OCI-LY3 (cell line): ENCODE data around the gene OSBPL9.

Experiments
- EZH2phosphoT487 ChIP-seq: fragments of 200-600 bp; shearing (Covaris generic); IDR thresholded peaks from 2 replicates; pipeline ENCODE4 v1.6.1; 2018; ENCODE audit warnings: antibody characterized with exemption, mixed run types, low read depth
- TF ChIP-seq, protein P1 (sequence below): fragments of 200-600, 300-600 bp; sonication (generic); IDR thresholded peaks from 2 replicates; pipeline ENCODE4 v1.5.1; 2014; ENCODE audit warnings: antibody characterized with exemption, low read length, low read depth

DNA sequence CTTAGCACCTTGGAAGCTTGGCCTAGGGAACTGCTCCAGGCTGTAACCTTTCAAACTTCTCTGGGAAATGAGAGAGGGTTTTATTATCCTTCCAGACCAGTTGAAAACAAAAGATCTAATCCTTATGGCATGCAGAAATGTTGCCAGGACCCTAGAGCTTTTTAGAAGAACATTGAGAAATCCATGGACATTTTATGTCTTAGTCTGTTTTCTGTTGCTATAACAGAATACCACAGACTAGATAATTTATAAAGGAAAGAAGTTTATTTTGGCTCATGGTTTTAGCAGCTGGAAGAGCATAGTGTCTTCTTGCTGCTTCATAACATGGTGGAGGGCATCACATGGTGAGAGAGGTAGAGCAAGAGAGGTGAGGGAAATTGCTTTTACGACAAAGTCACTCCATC, 25.8 kb downstream of the OSBPL9 start:
- TF ChIP-seq, protein P1, sequence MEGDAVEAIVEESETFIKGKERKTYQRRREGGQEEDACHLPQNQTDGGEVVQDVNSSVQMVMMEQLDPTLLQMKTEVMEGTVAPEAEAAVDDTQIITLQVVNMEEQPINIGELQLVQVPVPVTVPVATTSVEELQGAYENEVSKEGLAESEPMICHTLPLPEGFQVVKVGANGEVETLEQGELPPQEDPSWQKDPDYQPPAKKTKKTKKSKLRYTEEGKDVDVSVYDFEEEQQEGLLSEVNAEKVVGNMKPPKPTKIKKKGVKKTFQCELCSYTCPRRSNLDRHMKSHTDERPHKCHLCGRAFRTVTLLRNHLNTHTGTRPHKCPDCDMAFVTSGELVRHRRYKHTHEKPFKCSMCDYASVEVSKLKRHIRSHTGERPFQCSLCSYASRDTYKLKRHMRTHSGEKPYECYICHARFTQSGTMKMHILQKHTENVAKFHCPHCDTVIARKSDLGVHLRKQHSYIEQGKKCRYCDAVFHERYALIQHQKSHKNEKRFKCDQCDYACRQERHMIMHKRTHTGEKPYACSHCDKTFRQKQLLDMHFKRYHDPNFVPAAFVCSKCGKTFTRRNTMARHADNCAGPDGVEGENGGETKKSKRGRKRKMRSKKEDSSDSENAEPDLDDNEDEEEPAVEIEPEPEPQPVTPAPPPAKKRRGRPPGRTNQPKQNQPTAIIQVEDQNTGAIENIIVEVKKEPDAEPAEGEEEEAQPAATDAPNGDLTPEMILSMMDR: no peak
- TF ChIP-seq EZH2phosphoT487: no peak
